Hepatocyte (in vitro differentiated cells): ENCODE data around the gene FGGY. TPM values are rescaled to one million over a fixed set of nuclear protein-coding genes. Genes with fewer than 3 reads are reported as not detected.
A peak's percentile ranks its signal among the peaks of the same experiment; 100 is the strongest.

Experiments
- DNase-seq: peaks from one replicate; pipeline ENCODE4 v3.0.0-alpha.2; 2016; ENCODE audit warnings: low spot score
- H2AFZ ChIP-seq: fragments of 200-600 bp; sonication (generic); 2 replicates; pipeline ENCODE4 v1.6.0; 2016; ENCODE audit warnings: antibody characterized with exemption, mild to moderate bottlenecking
- H3K27ac ChIP-seq: fragments of 200-600 bp; sonication (generic); 2 replicates; pipeline ENCODE4 v1.5.1; 2016; ENCODE audit warnings: mild to moderate bottlenecking
- H3K27me3 ChIP-seq: fragments of 200-600 bp; sonication (generic); 2 replicates; pipeline ENCODE4 v1.6.1; 2016
- H3K36me3 ChIP-seq: fragments of 200-600 bp; sonication (generic); replicated peaks from 2 replicates; pipeline ENCODE4 v1.5.1; 2016; ENCODE audit warnings: low read depth; ENCODE audit not compliant: insufficient read depth
- H3K4me1 ChIP-seq: fragments of 200-600 bp; sonication (generic); 2 replicates; pipeline ENCODE4 v1.5.1; 2016; ENCODE audit warnings: mild to moderate bottlenecking, moderate library complexity; ENCODE audit not compliant: insufficient read depth
- H3K4me2 ChIP-seq: fragments of 200-600 bp; sonication (generic); 2 replicates; pipeline ENCODE4 v1.6.0; 2016
- H3K4me3 ChIP-seq: fragments of 200-600 bp; sonication (generic); 2 replicates; pipeline ENCODE4 v1.5.1; 2016; ENCODE audit warnings: mild to moderate bottlenecking
- H3K79me2 ChIP-seq: fragments of 200-600 bp; sonication (generic); 2 replicates; pipeline ENCODE4 v1.6.0; 2017; ENCODE audit warnings: mild to moderate bottlenecking
- H3K9me2 ChIP-seq: fragments of 200-600 bp; sonication (generic); replicated peaks from 2 replicates; pipeline ENCODE4 v1.6.0; 2017; ENCODE audit warnings: mild to moderate bottlenecking; ENCODE audit not compliant: insufficient read depth
- H3K9me3 ChIP-seq: fragments of 200-600 bp; sonication (generic); 2 replicates; pipeline ENCODE4 v1.5.1; 2016; ENCODE audit warnings: low read depth, mild to moderate bottlenecking
- H4K20me1 ChIP-seq: fragments of 200-600 bp; sonication (generic); 2 replicates; pipeline ENCODE4 v1.6.0; 2016; ENCODE audit warnings: mild to moderate bottlenecking; ENCODE audit not compliant: insufficient read depth, poor library complexity, severe bottlenecking
- EZH2 ChIP-seq: fragments of 200-600 bp; sonication (generic); IDR thresholded peaks from 2 replicates; pipeline ENCODE4 v1.6.1; 2016; ENCODE audit warnings: antibody characterized with exemption, mild to moderate bottlenecking, borderline replicate concordance
- EZH2phosphoT487 ChIP-seq: fragments of 200-600 bp; sonication (generic); IDR thresholded peaks from one replicate; pipeline ENCODE4 v1.6.1; 2018; ENCODE audit warnings: antibody characterized with exemption, mild to moderate bottlenecking, low read depth, moderate library complexity; ENCODE audit not compliant: unreplicated experiment, severe bottlenecking
- WGBS: methylation state at CpG from one replicate; pipeline ENCODE4 v1.1.6; 2016; ENCODE audit warnings: low lambda C conversion rate; ENCODE audit errors: missing lambda C conversion rate; 5-methylcytosine and 5-hydroxymethylcytosine counted together
- polyA plus RNA-seq: library from polyadenylated mRNA; unstranded; fragments of >200 nt; fragmentation: Nextera tagmentation; extraction: Ambion mirVana; gene quantifications from 2 replicates; pipeline ENCODE4 v1.2.1, GENCODE V29; 2016
- total RNA-seq: library from RNA; depleted of rRNA; stranded (reverse); fragments of >200 nt; gene quantifications from 2 replicates; pipeline ENCODE4 v1.2.3, GENCODE V29; 2014
- TF ChIP-seq, protein P1 (sequence below): fragments of 200-600 bp; sonication (generic); IDR thresholded peaks from 2 replicates; pipeline ENCODE4 v1.5.1; 2016; ENCODE audit warnings: antibody characterized with exemption, mild to moderate bottlenecking; ENCODE audit not compliant: poor library complexity

FGGY gene
- total and polyA plus RNA-seq, 2 experiments from 2014 or later: 18.0 to 20.6 TPM

DNA sequence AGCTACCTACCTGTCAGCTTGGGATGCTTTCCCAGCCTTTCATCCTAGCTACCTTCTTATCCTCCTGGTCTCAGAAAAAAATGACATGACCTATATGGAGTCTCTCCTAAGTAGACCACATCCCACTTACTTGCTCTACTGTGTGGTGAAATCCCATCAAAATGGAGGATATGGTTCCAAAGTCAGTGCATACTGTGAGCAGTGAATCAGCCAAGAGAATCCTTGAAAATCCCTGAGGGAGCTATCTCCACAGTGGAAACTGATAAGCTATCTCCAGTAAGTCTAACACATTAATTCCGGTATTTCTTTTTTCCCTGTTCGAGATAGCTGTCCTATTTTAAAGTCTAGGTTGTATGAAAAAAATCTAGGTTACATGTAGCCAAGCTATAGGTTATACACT is 189.7 kb downstream of the FGGY start:
- Histone ChIP-seq H3K4me1 (peaks cover 14% of the 10 kb centered on the region), H2AFZ (no peak overlapping the region), H3K4me3 (no peak overlapping the region), H4K20me1 (no peaks in the 10 kb centered on the region), H3K9me3 (no peaks in the 10 kb centered on the region), H3K27ac (peak overlapping the region; percentile 60), H3K4me2 (peak overlapping the region; percentile 31), H3K27me3 (no peaks in the 10 kb centered on the region), H3K79me2 (no peaks in the 10 kb centered on the region), H3K9me2 (no peaks in the 10 kb centered on the region), H3K36me3 (no peaks in the 10 kb centered on the region)
- no peak for DNase-seq
- 50% methylated on average over 2 of the region's 2 CpGs for WGBS
- TF ChIP-seq, protein P1, sequence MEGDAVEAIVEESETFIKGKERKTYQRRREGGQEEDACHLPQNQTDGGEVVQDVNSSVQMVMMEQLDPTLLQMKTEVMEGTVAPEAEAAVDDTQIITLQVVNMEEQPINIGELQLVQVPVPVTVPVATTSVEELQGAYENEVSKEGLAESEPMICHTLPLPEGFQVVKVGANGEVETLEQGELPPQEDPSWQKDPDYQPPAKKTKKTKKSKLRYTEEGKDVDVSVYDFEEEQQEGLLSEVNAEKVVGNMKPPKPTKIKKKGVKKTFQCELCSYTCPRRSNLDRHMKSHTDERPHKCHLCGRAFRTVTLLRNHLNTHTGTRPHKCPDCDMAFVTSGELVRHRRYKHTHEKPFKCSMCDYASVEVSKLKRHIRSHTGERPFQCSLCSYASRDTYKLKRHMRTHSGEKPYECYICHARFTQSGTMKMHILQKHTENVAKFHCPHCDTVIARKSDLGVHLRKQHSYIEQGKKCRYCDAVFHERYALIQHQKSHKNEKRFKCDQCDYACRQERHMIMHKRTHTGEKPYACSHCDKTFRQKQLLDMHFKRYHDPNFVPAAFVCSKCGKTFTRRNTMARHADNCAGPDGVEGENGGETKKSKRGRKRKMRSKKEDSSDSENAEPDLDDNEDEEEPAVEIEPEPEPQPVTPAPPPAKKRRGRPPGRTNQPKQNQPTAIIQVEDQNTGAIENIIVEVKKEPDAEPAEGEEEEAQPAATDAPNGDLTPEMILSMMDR: no peak

DNA sequence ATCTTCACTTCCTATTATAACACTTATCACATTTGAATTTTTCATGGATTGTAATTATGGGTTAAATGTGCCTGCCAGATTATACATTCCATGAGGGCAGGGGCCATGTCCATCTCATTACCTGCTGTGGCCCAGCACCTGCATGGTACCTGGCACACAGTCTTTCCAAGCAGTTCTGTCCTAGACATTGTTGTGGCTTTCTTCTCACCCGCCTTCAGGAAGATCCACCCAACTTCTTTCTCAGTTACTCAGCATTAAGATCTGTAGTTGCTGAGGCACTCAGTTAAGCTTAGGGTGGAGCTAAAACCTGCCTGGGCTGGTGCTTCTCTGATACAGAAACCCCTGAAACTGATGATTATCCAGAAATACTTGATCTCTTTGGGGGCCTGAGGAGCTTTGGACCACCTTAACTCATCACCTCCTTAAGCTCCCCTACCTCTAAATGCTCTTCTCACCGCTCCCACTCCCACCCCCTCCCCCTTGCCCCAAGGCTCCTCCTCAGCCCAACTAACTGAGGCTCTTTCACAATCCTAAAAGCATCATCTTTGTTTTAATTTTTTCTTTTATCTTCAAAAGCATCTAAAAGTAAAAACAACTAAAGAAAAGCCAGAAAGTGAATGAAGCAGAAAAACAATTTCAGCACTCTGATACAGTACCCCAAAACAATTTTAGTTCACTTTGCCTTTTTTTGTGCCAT is 190.6 kb downstream of the FGGY start:
- no peaks in the 10 kb centered on the region for H3K9me3 ChIP-seq
- TF ChIP-seq EZH2 (no peak), EZH2phosphoT487 (no peak)
- TF ChIP-seq, protein P1: no peak
- DNase-seq: peak; percentile 40
- WGBS: 55% methylated on average over 2 of the region's 2 CpGs
- H3K4me2 ChIP-seq: peak overlapping the region; percentile 31
- H3K36me3 ChIP-seq: no peaks in the 10 kb centered on the region
- H4K20me1 ChIP-seq: no peaks in the 10 kb centered on the region
- H3K4me3 ChIP-seq: no peak overlapping the region
- no peaks in the 10 kb centered on the region for H3K79me2 ChIP-seq
- no peaks in the 10 kb centered on the region for H3K9me2 ChIP-seq
- no peaks in the 10 kb centered on the region for H3K27me3 ChIP-seq
- H3K4me1 ChIP-seq: peaks cover 14% of the 10 kb centered on the region
- H3K27ac ChIP-seq: peak overlapping the region; percentile 60
- H2AFZ ChIP-seq: peak overlapping the region; percentile 8

DNA sequence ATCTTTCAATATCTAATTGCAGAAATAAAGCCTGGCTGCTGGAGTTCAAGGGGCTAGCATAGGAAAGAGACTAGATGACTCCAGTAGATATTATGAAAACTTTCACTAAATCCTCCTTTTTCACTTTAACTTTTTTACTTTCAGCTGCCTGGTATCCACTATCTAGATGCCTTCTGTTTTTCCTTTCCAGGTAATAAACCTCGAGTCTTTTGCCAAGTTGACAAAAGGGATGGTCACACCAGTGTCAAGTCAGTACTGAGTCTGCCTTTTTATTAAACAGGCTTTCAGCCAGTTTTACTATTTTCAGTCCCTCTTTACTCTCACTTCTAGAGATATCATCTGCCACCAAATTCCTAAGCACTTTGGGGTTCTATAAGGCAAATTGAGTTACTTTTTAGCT is 195.6 kb downstream of the FGGY start:
- no peak for TF ChIP-seq EZH2
- TF ChIP-seq, protein P1: no peak
- TF ChIP-seq EZH2phosphoT487: no peak
- Histone ChIP-seq H3K27me3 (no peaks in the 10 kb centered on the region), H2AFZ (no peak overlapping the region)

More for the DNA sequence above, 195.6 kb downstream of the FGGY start:
- Histone ChIP-seq H3K4me3 (no peak overlapping the region), H3K79me2 (no peaks in the 10 kb centered on the region), H3K4me2 (no peak overlapping the region), H3K9me2 (no peaks in the 10 kb centered on the region), H3K27ac (no peak overlapping the region), H3K36me3 (no peaks in the 10 kb centered on the region), H4K20me1 (no peaks in the 10 kb centered on the region), H3K4me1 (no peaks in the 10 kb centered on the region), H3K9me3 (no peaks in the 10 kb centered on the region)
- 57% methylated on average over 1 of the region's 1 CpG for WGBS
- DNase-seq: no peak
